ENCODE results near the gene RABEP2.

Gene RABEP2

DNA sequence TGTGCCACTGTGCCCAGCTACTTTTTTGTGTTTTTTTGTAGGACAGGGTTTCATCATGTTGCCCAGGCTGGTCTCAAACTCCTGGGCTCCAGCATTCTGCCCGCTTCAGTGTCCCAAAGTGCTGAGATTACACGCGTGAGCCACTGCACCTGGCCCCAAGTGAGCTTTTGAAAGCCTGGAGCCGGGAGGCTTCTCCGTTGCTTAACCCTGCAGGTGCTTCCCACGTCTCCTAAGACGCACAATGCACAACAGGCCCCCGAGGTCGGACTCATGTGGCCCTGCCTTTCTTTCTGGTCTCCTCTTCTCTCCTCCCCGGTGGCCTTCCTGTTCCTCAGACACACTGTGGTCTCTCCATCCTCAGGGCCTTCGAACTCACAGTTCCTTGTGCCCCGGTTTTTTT lies 12.5 kb downstream of the RABEP2 start:
- DNase-seq (ENCODE audit: low read depth in 1 of 2, low spot score in 1 of 2) = no peak
- no peak overlapping the region for H3K4me3 ChIP-seq (replicated peaks; ENCODE audit: insufficient read depth, low read length)
- no peaks in the 10 kb centered on the region for H3K27me3 ChIP-seq (ENCODE audit: insufficient read depth, poor library complexity, severe bottlenecking)
- TF ChIP-seq, protein P1, sequence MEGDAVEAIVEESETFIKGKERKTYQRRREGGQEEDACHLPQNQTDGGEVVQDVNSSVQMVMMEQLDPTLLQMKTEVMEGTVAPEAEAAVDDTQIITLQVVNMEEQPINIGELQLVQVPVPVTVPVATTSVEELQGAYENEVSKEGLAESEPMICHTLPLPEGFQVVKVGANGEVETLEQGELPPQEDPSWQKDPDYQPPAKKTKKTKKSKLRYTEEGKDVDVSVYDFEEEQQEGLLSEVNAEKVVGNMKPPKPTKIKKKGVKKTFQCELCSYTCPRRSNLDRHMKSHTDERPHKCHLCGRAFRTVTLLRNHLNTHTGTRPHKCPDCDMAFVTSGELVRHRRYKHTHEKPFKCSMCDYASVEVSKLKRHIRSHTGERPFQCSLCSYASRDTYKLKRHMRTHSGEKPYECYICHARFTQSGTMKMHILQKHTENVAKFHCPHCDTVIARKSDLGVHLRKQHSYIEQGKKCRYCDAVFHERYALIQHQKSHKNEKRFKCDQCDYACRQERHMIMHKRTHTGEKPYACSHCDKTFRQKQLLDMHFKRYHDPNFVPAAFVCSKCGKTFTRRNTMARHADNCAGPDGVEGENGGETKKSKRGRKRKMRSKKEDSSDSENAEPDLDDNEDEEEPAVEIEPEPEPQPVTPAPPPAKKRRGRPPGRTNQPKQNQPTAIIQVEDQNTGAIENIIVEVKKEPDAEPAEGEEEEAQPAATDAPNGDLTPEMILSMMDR (IDR thresholded peaks at IDR 0.05; ENCODE audit: insufficient read depth, low read length) = no peak
- TF ChIP-seq, protein P2, sequence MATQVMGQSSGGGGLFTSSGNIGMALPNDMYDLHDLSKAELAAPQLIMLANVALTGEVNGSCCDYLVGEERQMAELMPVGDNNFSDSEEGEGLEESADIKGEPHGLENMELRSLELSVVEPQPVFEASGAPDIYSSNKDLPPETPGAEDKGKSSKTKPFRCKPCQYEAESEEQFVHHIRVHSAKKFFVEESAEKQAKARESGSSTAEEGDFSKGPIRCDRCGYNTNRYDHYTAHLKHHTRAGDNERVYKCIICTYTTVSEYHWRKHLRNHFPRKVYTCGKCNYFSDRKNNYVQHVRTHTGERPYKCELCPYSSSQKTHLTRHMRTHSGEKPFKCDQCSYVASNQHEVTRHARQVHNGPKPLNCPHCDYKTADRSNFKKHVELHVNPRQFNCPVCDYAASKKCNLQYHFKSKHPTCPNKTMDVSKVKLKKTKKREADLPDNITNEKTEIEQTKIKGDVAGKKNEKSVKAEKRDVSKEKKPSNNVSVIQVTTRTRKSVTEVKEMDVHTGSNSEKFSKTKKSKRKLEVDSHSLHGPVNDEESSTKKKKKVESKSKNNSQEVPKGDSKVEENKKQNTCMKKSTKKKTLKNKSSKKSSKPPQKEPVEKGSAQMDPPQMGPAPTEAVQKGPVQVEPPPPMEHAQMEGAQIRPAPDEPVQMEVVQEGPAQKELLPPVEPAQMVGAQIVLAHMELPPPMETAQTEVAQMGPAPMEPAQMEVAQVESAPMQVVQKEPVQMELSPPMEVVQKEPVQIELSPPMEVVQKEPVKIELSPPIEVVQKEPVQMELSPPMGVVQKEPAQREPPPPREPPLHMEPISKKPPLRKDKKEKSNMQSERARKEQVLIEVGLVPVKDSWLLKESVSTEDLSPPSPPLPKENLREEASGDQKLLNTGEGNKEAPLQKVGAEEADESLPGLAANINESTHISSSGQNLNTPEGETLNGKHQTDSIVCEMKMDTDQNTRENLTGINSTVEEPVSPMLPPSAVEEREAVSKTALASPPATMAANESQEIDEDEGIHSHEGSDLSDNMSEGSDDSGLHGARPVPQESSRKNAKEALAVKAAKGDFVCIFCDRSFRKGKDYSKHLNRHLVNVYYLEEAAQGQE (IDR thresholded peaks at IDR 0.05; ENCODE audit: insufficient replicate concordance, low read depth) = no peak
- TF ChIP-seq SPI1 (IDR thresholded peaks at IDR 0.05; ENCODE audit: borderline replicate concordance, low read depth) = no peak
- TF ChIP-seq POLR2AphosphoS5 (IDR thresholded peaks at IDR 0.05; ENCODE audit: low read depth) = no peak
- TF ChIP-seq GABPA (IDR thresholded peaks at IDR 0.05; ENCODE audit: low read depth) = no peak
- no peak overlapping the region for H3K27ac ChIP-seq (replicated peaks)

DNA sequence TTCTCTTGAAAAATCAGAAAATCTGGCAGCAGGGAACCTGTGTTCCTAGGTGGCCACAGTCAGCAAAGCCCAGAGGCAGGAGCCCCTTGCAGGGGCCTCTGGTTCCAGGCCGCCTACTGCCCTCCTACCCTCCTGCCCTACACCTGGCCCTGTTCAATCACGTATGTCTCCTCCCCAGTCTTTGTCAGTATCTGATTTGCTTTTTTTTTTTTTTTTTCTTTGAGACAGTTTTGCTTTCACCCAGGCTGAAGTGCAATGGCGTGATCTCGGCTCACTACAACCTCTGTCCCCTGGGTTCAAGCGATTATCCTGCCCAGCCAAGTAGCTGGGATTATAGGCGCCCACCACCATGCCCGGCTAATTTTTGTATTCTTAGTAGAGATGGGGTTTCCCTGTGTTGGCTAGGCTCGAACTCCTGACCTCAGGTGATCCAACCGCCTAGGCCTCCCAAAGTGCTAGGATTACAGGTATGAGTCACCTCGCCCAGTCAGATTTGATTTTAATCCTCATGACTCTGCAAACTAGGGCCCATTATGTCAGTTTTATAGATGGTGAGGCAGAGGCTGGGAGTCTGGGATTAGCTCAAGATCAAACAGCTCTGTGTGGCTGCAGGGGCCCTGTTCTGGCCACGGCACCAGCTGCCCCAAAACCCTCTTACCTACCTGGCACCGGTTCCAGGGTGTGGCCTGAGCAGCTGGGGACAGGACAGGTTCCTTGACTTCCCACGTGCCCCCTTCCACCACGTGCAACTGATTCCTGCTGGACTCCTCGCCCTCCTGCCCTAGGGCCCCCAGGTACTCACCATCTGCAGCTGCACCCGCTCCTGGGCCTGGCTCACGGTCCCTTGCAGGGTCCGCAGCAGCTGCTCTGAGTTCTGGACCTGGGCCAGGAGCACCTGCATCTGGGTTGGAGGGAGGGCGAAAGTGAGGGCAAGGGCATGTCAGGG lies 14.7 kb downstream of the RABEP2 start:
- TF ChIP-seq GABPA (IDR thresholded peaks at IDR 0.05; ENCODE audit: low read depth) (no peak), POLR2AphosphoS5 (IDR thresholded peaks at IDR 0.05; ENCODE audit: low read depth) (no peak)
- no peak overlapping the region for H3K27ac ChIP-seq (replicated peaks)
- H3K27me3 ChIP-seq (ENCODE audit: insufficient read depth, poor library complexity, severe bottlenecking) = no peaks in the 10 kb centered on the region
- no peak overlapping the region for H3K4me3 ChIP-seq (replicated peaks; ENCODE audit: insufficient read depth, low read length)
- DNase-seq (ENCODE audit: low read depth in 1 of 2, low spot score in 1 of 2) = no peak

DNA sequence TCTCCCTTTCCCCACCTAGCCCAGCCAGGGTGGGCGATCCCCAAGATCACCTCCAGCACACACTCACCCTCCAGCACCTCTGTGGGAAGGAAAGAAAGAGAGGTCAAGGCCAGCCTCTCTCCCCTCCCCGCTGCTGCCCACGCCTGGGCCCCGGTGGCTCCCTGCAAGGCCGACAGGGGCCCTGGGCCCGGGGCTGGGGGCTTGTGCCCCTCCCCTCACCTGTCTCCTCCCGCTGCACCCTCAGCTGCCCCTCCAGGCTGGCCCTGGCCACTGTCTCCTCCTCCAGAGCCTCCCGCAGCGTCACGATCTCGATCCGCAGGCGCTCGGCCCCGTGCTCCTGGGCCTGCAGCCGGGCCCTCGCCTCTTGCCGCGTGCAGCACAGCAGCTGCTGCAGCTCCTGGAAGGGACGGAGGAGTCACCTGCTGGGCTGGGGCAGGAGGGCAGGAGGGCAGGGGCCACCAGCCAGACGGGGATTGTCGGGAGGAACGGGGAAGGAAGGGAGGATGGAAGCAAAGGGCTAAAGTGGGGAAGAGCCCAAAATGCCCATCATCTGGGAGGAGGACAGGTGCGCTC lies 19.2 kb downstream of the RABEP2 start:
- Histone ChIP-seq H3K27ac (replicated peaks) (no peak overlapping the region), H3K4me3 (replicated peaks; ENCODE audit: insufficient read depth, low read length) (no peak overlapping the region), H3K27me3 (ENCODE audit: insufficient read depth, poor library complexity, severe bottlenecking) (no peaks in the 10 kb centered on the region)
- DNase-seq (ENCODE audit: low read depth in 1 of 2, low spot score in 1 of 2) = no peak
- TF ChIP-seq SPI1 (IDR thresholded peaks at IDR 0.05; ENCODE audit: borderline replicate concordance, low read depth) (no peak), POLR2AphosphoS5 (IDR thresholded peaks at IDR 0.05; ENCODE audit: low read depth) (no peak), GABPA (IDR thresholded peaks at IDR 0.05; ENCODE audit: low read depth) (no peak)
- TF ChIP-seq, protein P2 (IDR thresholded peaks at IDR 0.05; ENCODE audit: insufficient replicate concordance, low read depth) = no peak
- TF ChIP-seq, protein P1 (IDR thresholded peaks at IDR 0.05; ENCODE audit: insufficient read depth, low read length) = no peak

DNA sequence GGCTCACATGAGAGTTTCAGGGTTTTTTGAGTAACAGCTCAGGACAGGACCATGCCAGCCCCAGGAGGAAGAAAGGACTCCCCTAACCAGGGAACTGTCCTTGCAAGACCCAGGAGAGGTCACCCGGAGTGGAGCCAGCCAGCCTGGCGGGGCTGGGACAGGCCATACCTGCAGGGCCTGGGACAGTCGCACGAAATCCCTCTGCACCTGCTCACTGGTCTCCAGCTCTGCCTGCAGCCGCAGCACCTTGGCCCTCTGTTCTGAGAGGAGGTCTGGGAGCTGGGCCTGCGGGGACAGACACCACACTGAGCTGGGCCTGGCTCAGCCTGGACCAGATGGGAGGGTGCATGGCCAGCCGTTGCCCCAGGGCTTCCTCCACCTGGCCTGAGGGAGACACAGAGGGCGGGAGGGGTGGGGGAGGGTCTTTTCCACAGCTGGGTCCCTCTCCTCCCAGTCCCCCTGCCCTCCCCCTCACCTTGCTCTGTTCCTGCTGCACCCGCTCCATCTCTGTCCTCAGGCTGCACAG lies 19.7 kb downstream of the RABEP2 start:
- Histone ChIP-seq H3K27me3 (ENCODE audit: insufficient read depth, poor library complexity, severe bottlenecking) (no peaks in the 10 kb centered on the region), H3K27ac (replicated peaks) (no peak overlapping the region), H3K4me3 (replicated peaks; ENCODE audit: insufficient read depth, low read length) (no peak overlapping the region)
- DNase-seq (ENCODE audit: low read depth in 1 of 2, low spot score in 1 of 2) = no peak
- TF ChIP-seq GABPA (IDR thresholded peaks at IDR 0.05; ENCODE audit: low read depth) (no peak), SPI1 (IDR thresholded peaks at IDR 0.05; ENCODE audit: borderline replicate concordance, low read depth) (no peak), POLR2AphosphoS5 (IDR thresholded peaks at IDR 0.05; ENCODE audit: low read depth) (no peak)
- TF ChIP-seq, protein P1 (IDR thresholded peaks at IDR 0.05; ENCODE audit: insufficient read depth, low read length) = no peak
- TF ChIP-seq, protein P2 (IDR thresholded peaks at IDR 0.05; ENCODE audit: insufficient replicate concordance, low read depth) = no peak

All from HL-60 (cell line).